Measurements from ENCODE around the gene UBL5.

GRCh38 chr19:9871626-9872338 is 44.1 kb downstream of the UBL5 start:
- TF ChIP-seq EZH2 (IDR thresholded peaks at IDR 0.05; ENCODE audit: low read depth) (no peak), CTCF (conservative IDR thresholded peaks at IDR 0.05) (no peak)
